ENCODE results near the gene OBI1.

The OBI1 gene

GRCh38 chr13:78601124-78601873 lies 57.7 kb downstream of the OBI1 start:
- peaks cover 17% of the 10 kb centered on the region for H3K4me1 ChIP-seq (ENCODE audit: insufficient read depth, low read length)
- no peaks in the 10 kb centered on the region for H3K36me3 ChIP-seq (ENCODE audit: insufficient read depth, low read length)
- peaks cover 88 to 94% of the 10 kb centered on the region in 2 donors for H3K27me3 ChIP-seq (ENCODE audit: control insufficient read depth in 1 of 2, insufficient read depth in 2 of 2, low read length in 2 of 2)
- no peak overlapping the region for H3K4me3 ChIP-seq (ENCODE audit: low read depth in 1 of 2, low read length in 2 of 2)
- no peak overlapping the region for H3K27ac ChIP-seq (ENCODE audit: low read depth, low read length)
- H3K9ac ChIP-seq (ENCODE audit: low read length) = no peak overlapping the region
- peaks cover 9% of the 10 kb centered on the region for H3K9me3 ChIP-seq (ENCODE audit: low read length)

DNA sequence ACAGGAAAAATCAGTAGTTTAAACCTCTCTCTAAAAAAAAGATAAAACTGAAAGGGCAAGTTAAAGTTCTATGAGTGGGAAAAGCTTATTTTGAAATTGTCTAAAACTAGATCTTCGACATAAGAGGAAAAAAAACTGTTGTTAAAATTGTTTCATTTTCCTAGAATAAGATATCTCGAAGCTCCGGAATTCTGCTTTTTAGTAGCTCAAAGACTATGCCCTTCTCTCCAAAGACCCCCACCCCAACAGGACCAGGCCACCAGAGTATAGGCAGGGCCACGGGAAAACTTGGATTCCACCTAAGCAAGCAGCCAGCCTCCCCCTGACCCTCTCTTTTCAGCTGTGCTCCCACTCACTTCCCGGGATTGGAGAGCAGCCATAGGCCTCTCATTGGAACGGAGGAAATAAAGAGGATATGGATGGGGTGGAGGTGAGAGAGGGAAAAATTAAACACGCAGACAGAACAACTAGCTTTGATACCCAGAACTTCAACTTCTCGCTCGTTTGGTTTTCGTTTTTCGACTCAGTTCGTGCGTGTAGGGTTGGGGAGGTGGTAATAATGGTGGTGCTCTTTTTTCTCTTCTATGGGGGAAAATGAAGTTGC lies 58.6 kb downstream of the OBI1 start:
- Histone ChIP-seq H3K9me3 (ENCODE audit: low read length) (peaks cover 8% of the 10 kb centered on the region), H3K4me3 (ENCODE audit: low read depth in 1 of 2, low read length in 2 of 2) (no peak overlapping the region), H3K4me1 (ENCODE audit: insufficient read depth, low read length) (peaks cover 17% of the 10 kb centered on the region), H3K36me3 (ENCODE audit: insufficient read depth, low read length) (no peaks in the 10 kb centered on the region), H3K27me3 (ENCODE audit: control insufficient read depth in 1 of 2, insufficient read depth in 2 of 2, low read length in 2 of 2) (peaks cover 82 to 94% of the 10 kb centered on the region in 2 donors), H3K27ac (ENCODE audit: low read depth, low read length) (no peak overlapping the region), H3K9ac (ENCODE audit: low read length) (no peak overlapping the region)

- peaks cover 17% of the 10 kb centered on the region for H3K4me1 ChIP-seq (ENCODE audit: insufficient read depth, low read length)
- peaks cover 8% of the 10 kb centered on the region for H3K9me3 ChIP-seq (ENCODE audit: low read length)
- no peaks in the 10 kb centered on the region for H3K36me3 ChIP-seq (ENCODE audit: insufficient read depth, low read length)
- no peak overlapping the region for H3K27ac ChIP-seq (ENCODE audit: low read depth, low read length)
- H3K4me3 ChIP-seq (ENCODE audit: low read depth in 1 of 2, low read length in 2 of 2) = no peak overlapping the region
- H3K27me3 ChIP-seq (ENCODE audit: control insufficient read depth in 1 of 2, insufficient read depth in 2 of 2, low read length in 2 of 2) = peaks cover 82 to 94% of the 10 kb centered on the region in 2 donors
- no peak overlapping the region for H3K9ac ChIP-seq (ENCODE audit: low read length)
These were observed 59.2 kb downstream of the OBI1 start for GRCh38 chr13:78599645-78600279.

DNA sequence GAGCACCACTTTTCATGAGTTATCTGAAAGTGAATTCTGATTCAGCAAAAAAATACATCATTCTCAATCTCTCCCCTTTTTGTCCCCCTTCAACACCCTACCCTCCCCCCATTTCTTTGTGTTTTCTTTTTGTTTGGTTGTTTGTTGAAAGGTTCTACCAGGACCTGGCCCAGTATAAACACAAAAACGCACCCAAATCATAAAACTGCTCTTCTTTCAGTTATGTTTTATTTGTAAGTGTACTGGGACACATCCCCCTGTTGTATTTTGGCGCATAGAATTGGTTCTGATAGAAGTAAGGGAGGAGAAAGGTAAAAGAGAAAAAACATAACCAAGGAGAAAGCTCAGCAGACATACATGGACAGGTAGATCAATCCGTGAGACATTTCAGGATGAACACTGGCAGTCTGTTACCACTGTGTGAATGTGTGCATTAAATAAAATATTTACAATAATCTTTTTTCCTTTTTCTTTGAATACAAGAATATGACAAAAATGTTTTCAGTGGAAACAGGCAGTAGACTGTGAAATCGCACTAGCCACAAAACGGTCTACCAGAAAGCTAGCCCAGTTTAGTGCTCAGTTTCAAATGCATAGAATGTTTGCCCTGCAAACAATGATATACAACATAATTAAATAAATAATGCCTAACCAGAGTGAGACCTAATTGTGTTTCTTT lies 59.9 kb downstream of the OBI1 start:
- no peaks in the 10 kb centered on the region for H3K36me3 ChIP-seq (ENCODE audit: insufficient read depth, low read length)
- peaks cover 82 to 94% of the 10 kb centered on the region in 2 donors for H3K27me3 ChIP-seq (ENCODE audit: control insufficient read depth in 1 of 2, insufficient read depth in 2 of 2, low read length in 2 of 2)
- no peak overlapping the region for H3K9ac ChIP-seq (ENCODE audit: low read length)
- H3K4me3 ChIP-seq (ENCODE audit: low read depth in 1 of 2, low read length in 2 of 2) = no peak overlapping the region
- peaks cover 8% of the 10 kb centered on the region for H3K9me3 ChIP-seq (ENCODE audit: low read length)
- H3K27ac ChIP-seq (ENCODE audit: low read depth, low read length) = no peak overlapping the region
- peaks cover 17% of the 10 kb centered on the region for H3K4me1 ChIP-seq (ENCODE audit: insufficient read depth, low read length)

- Histone ChIP-seq H3K4me3 (ENCODE audit: low read depth in 1 of 2, low read length in 2 of 2) (no peak overlapping the region), H3K9ac (ENCODE audit: low read length) (no peak overlapping the region), H3K27ac (ENCODE audit: low read depth, low read length) (no peak overlapping the region), H3K9me3 (ENCODE audit: low read length) (peaks cover 8% of the 10 kb centered on the region), H3K36me3 (ENCODE audit: insufficient read depth, low read length) (no peaks in the 10 kb centered on the region), H3K27me3 (ENCODE audit: control insufficient read depth in 1 of 2, insufficient read depth in 2 of 2, low read length in 2 of 2) (peaks cover 82 to 94% of the 10 kb centered on the region in 2 donors), H3K4me1 (ENCODE audit: insufficient read depth, low read length) (peaks cover 12% of the 10 kb centered on the region)
These were observed 60.7 kb downstream of the OBI1 start for GRCh38 chr13:78598116-78598781.

GRCh38 chr13:78597602-78597932 lies 61.4 kb downstream of the OBI1 start:
- H3K27ac ChIP-seq (ENCODE audit: low read depth, low read length) = no peak overlapping the region
- H3K4me3 ChIP-seq (ENCODE audit: low read depth in 1 of 2, low read length in 2 of 2) = no peak overlapping the region
- peaks cover 84 to 95% of the 10 kb centered on the region in 2 donors for H3K27me3 ChIP-seq (ENCODE audit: control insufficient read depth in 1 of 2, insufficient read depth in 2 of 2, low read length in 2 of 2)
- H3K9me3 ChIP-seq (ENCODE audit: low read length) = peaks cover 8% of the 10 kb centered on the region
- H3K9ac ChIP-seq (ENCODE audit: low read length) = no peak overlapping the region
- peaks cover 10% of the 10 kb centered on the region for H3K4me1 ChIP-seq (ENCODE audit: insufficient read depth, low read length)
- H3K36me3 ChIP-seq (ENCODE audit: insufficient read depth, low read length) = no peaks in the 10 kb centered on the region

- Histone ChIP-seq H3K36me3 (ENCODE audit: insufficient read depth, low read length) (no peaks in the 10 kb centered on the region), H3K9ac (ENCODE audit: low read length) (no peak overlapping the region), H3K9me3 (ENCODE audit: low read length) (peaks cover 8% of the 10 kb centered on the region), H3K4me1 (ENCODE audit: insufficient read depth, low read length) (peaks cover 7% of the 10 kb centered on the region), H3K4me3 (ENCODE audit: low read depth in 1 of 2, low read length in 2 of 2) (no peak overlapping the region), H3K27ac (ENCODE audit: low read depth, low read length) (no peak overlapping the region), H3K27me3 (ENCODE audit: control insufficient read depth in 1 of 2, insufficient read depth in 2 of 2, low read length in 2 of 2) (peaks cover 82 to 96% of the 10 kb centered on the region in 2 donors)
These were observed 62.0 kb downstream of the OBI1 start for GRCh38 chr13:78596736-78597601.

DNA sequence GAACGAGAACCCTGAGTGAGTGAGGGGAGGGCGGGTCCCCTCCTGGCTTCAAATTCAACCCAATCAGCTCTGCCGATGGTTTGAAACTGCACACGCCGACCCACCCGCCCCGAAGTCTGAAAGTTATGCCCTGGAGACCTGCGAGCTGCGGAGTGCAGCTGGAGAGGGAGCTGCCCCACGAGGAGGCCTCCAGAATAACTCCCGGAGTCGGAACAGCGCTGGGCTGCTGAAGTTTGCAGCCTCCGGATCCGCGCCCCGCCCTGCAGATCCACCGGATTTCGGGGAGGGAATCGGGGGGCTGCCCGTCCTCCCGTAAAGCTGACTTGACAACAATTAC lies 62.6 kb downstream of the OBI1 start:
- Histone ChIP-seq H3K27me3 (ENCODE audit: control insufficient read depth in 1 of 2, insufficient read depth in 2 of 2, low read length in 2 of 2) (peaks cover 82 to 97% of the 10 kb centered on the region in 2 donors), H3K27ac (ENCODE audit: low read depth, low read length) (no peak overlapping the region), H3K9me3 (ENCODE audit: low read length) (peaks cover 8% of the 10 kb centered on the region), H3K36me3 (ENCODE audit: insufficient read depth, low read length) (no peaks in the 10 kb centered on the region), H3K4me1 (ENCODE audit: insufficient read depth, low read length) (peaks cover 7% of the 10 kb centered on the region), H3K4me3 (ENCODE audit: low read depth in 1 of 2, low read length in 2 of 2) (no peak overlapping the region), H3K9ac (ENCODE audit: low read length) (no peak overlapping the region)

GRCh38 chr13:78595495-78596398 lies 63.2 kb downstream of the OBI1 start:
- Histone ChIP-seq H3K36me3 (ENCODE audit: insufficient read depth, low read length) (no peaks in the 10 kb centered on the region), H3K9me3 (ENCODE audit: low read length) (peaks cover 8% of the 10 kb centered on the region), H3K27ac (ENCODE audit: low read depth, low read length) (no peak overlapping the region), H3K4me1 (ENCODE audit: insufficient read depth, low read length) (peaks cover 7% of the 10 kb centered on the region), H3K27me3 (ENCODE audit: control insufficient read depth in 1 of 2, insufficient read depth in 2 of 2, low read length in 2 of 2) (peaks cover 75 to 92% of the 10 kb centered on the region in 2 donors), H3K9ac (ENCODE audit: low read length) (no peak overlapping the region), H3K4me3 (ENCODE audit: low read depth in 1 of 2, low read length in 2 of 2) (no peak overlapping the region)

GRCh38 chr13:78594456-78594975 lies 64.4 kb downstream of the OBI1 start:
- Histone ChIP-seq H3K9me3 (ENCODE audit: low read length) (peaks cover 8% of the 10 kb centered on the region), H3K9ac (ENCODE audit: low read length) (no peak overlapping the region), H3K27me3 (ENCODE audit: control insufficient read depth in 1 of 2, insufficient read depth in 2 of 2, low read length in 2 of 2) (peaks cover 72 to 90% of the 10 kb centered on the region in 2 donors), H3K36me3 (ENCODE audit: insufficient read depth, low read length) (no peaks in the 10 kb centered on the region), H3K4me3 (ENCODE audit: low read depth in 1 of 2, low read length in 2 of 2) (no peak overlapping the region), H3K4me1 (ENCODE audit: insufficient read depth, low read length) (peaks cover 7% of the 10 kb centered on the region), H3K27ac (ENCODE audit: low read depth, low read length) (no peak overlapping the region)

Data from muscle layer of colon (tissue), 2 donors.